AML-193 (cell line): ENCODE results near the gene RAB34.

Source experiments
- DNase-seq, 2 experiments: peaks; one replicate each; lab custom pipeline; 2025; lab: John Stamatoyannopoulos, UW

RAB34 gene

GRCh38 chr17:28675980-28676379 is 41.7 kb downstream of the RAB34 start:
- DNase-seq = no peak

GRCh38 chr17:28675490-28675889 is 42.2 kb downstream of the RAB34 start:
- DNase-seq = no peak

GRCh38 chr17:28669918-28670317 is 47.8 kb downstream of the RAB34 start:
- DNase-seq = no peak

GRCh38 chr17:28667870-28668269 is 49.8 kb downstream of the RAB34 start:
- no peak for DNase-seq

- DNase-seq = peak; percentile 31 to 32
Measured at GRCh38 chr17:28665994-28666393, 51.7 kb downstream of the RAB34 start.
